DOHH2 (cell line): ENCODE data around the gene HIVEP3.

Experiments used
- CTCF ChIP-seq: fragments of 200-600 bp; sonication (generic); IDR thresholded peaks from one replicate; pipeline ENCODE4 v1.5.1; 2014; ENCODE audit warnings: antibody characterized with exemption, mild to moderate bottlenecking, low read depth, low read length; ENCODE audit not compliant: poor library complexity, severe bottlenecking
- EZH2phosphoT487 ChIP-seq: fragments of 200-600 bp; sonication (generic); IDR thresholded peaks from 2 replicates; pipeline ENCODE4 v1.6.1; 2017; ENCODE audit warnings: borderline replicate concordance, mild to moderate bottlenecking, antibody characterized with exemption, low read length, moderate library complexity, mixed read lengths

- TF ChIP-seq CTCF (no peak), EZH2phosphoT487 (no peak)
These were observed 451.0 kb downstream of the HIVEP3 start for GRCh38 chr1:41467673-41468072.
